GM19463 (cell line): ENCODE measurements around the gene NFIA.

Source experiments
- ATAC-seq: cut with Tn5 transposase; IDR thresholded peaks from one replicate; pipeline ENCODE4 v1.9.1; 2021; ENCODE audit warnings: mild to moderate bottlenecking, moderate library complexity; ENCODE audit not compliant: unreplicated experiment

Gene NFIA

GRCh38 chr1:61143821-61144424, 61.6 kb downstream of the NFIA start:
- no peak for ATAC-seq

DNA sequence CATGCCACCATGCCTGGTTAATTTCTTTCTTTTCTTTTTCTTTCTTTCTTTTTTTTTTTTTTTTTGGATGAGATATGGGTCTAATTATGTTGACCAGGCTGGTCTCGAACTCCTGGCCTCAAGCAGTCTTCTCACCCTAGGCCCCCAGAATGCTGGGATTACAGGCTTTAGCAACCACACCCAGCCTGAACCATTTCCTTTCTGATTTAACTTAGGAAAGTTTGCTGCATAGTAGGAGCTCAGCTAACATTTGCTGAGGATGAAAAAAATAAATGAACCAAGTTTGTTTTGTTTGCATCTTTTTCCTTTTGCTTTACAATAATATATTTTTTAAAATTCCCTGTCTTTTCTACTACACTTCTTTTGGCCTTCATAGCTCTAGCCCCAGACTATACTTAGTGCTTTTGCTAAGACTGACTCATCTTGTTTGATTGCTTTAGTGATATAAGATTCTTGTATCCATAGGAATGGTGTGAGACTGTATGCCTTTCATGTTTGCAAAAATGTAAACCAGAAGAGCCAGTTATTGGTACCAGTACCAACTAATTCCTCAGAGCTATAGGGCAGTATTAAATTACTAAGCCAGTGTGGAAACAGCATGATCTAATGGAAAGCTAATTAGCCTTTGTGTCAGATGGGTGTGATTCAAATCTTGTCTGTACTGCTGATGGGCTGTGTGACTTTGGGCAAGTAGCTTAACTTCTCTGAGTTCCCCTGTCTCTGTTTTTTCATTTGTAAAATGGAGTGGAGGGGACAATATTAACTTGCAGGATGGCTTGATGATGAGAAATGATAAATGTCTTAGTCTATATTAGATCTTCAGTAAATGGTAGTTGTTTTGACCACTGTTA, 66.9 kb downstream of the NFIA start:
- no peak for ATAC-seq

DNA sequence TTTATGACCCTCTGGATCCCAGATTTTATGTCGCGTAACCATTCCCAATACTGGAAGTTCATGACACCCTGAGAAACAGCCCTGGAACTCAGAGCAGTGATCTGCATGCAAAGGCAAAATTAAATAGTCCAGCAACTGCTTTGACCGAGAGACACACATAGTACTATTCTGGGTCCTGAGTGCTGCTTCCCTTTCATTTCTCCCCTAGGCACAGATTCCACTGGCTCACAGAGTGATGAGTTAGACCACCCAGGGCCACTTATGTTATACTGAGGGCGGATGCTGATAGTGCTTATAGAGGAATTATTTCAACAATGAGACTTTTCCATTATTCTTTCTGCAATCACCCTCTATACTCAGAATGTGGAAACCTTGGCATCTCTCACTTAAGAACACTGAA, 69.2 kb downstream of the NFIA start:
- ATAC-seq, result no peak

- no peak for ATAC-seq
These were observed 69.7 kb downstream of the NFIA start for GRCh38 chr1:61152066-61152465.

DNA sequence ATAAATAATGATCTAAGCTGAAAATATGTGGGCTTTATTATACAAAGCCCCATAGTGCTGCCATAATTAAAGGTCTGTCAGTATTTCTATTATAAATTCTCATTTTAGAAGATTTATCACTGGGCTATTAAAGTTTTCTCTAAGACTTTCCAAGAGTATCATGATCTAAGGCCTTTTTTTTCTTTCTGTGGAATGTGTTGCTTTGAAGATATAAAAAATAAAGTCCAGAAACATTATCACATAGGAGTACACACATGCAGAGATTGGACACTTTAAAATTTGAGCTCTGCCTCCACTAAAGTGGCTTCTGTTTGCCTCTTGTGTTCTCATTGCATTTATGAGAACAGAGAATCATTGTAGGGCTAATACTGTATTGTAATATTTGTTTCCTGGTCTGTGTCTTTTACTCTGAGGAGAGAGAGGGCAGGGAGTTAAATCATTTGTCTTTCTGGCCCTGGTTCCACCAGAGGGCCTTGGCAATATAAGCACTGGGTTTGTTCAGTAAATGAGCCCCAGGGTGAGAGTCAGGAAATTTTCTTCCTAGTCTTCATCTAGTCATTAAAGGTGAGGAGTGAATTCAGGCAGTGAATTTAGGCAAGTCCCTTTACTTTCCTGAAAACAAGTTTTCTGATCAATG, 70.2 kb downstream of the NFIA start:
- ATAC-seq, result no peak

GRCh38 chr1:61156576-61157467, 74.5 kb downstream of the NFIA start:
- ATAC-seq, result no peak

GRCh38 chr1:61157468-61157987, 75.2 kb downstream of the NFIA start:
- ATAC-seq, result no peak

DNA sequence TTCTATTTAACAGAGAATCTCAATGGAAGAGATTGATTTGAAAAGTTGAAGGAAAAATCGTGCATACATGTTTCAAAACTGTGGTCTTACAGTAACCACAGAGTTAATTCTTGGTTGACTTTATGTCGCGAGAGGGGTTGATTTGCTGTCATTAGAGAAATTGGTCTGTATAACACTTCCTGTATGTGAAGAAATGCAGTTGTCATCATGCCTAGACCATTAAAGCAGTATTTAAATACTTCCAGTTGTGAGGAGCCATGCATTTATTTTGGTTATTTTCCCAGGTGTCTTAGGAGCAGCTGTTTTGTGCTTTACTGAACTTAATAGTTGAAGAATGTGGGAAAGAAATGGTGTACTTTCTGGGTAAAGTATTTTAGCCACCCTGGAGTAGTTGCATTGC, 76.2 kb downstream of the NFIA start:
- ATAC-seq, result no peak

GRCh38 chr1:61160526-61160925, 78.2 kb downstream of the NFIA start:
- no peak for ATAC-seq

DNA sequence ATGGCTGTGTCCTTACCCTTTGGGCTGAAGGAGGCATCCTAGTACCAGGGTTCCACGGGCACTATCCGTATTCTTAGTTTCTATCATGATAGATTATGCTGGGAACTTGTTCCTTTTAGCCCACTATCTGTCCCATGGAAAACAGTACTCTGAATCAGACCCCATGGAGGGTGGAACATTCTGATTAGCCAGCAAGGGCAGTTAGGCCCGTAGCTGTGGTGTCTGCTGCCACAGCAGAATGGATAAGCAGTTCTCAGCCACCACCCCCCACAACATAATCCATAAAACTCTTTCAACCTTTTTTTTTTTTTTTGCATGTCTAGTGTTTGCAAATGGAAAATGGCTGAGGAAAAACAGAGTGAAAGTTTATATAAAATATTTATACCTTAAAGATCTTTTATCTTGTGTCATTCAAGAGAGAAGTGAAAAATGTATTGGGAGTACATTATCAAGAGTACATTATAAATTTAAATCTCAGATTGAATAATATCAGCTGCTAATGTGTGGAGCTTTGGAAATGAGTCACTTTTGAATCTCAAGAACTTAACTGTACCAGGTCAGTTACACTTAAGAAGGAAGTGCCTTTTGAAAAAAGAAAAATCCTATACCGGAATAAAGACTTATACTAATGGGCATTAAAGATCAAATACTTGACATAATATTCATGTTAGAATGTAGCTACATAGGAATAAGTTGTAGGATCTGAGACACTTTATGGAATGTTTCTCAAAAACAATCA, 80.3 kb downstream of the NFIA start:
- no peak for ATAC-seq

DNA sequence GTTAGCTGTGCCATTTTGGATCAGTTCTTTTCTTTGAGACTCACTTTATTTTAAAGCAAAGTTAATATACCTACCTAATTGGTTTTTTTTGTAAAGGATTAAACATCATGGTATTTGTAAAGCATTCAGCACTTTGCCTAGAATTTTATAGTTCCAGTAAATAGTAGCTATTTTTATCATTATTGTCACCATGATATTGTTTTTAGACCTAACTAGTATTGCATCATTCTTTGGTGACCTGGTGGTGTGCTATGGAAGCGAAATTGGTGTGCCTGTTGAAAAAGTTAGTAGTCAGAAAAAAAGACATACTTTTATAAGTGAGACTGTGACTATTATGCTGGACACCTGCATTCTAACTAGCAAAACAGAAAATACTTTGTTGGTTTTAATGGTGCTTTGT, 81.0 kb downstream of the NFIA start:
- no peak for ATAC-seq

GRCh38 chr1:61165402-61165801, 83.0 kb downstream of the NFIA start:
- ATAC-seq, result no peak

- ATAC-seq, result no peak
These were observed 84.9 kb downstream of the NFIA start for GRCh38 chr1:61167309-61167708.

DNA sequence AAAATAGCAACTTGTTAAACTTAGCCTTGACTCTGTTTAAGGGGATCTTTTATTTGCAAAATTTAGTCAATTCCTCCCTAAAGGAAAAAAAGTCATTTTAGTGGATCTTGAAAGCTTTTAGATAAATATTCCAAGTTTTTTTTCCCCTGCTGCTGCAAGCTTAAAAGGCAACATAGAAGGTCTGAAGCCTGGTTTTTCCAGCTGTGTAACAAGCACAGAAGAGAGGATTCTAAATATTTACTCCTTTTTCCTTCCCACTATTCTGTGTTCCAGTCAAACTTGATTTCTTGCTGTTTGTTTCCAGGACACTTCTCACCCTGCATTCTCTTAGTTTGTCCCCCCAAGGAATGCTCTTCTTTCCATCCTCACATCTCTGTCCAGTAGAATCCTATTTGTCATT, 86.7 kb downstream of the NFIA start:
- ATAC-seq, result no peak

DNA sequence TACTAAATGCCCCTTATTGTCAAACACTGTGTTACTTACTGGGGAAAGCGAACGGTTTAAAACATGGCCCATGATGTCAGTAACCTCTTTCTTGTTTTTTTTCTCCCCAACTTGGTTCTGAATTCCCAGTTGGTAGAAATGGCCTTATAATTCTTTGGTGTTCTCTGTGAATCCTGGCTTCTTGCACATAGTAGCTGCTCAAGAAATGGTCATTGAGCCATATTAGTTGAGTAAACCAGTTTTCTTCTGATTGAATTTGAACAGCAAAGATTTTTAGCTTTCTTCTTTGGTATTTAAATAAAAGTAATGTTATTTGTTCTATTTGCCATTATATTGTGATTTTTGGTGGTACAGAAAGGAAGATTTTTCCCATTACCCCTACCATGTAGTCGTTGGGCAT, 87.3 kb downstream of the NFIA start:
- no peak for ATAC-seq

- no peak for ATAC-seq
These were observed 88.2 kb downstream of the NFIA start for GRCh38 chr1:61170328-61171238.

DNA sequence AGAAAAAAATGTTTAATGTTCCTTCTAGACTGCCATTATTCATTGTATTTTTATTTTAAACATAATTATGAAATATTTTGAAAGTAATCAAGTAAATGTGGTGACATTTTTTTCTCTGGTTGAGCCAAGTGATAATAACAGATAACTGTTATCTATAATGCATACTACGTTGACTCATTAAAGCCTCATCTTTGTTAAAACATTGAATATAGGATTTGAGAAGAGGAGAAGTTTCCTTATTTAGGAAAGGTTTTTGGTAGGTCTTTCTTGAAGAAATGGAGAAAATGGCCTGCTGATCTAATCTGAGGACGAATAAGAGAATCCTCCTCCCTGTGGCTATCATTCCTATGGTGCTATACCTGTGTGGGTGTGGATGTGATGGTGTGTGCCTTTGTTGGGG, 89.0 kb downstream of the NFIA start:
- no peak for ATAC-seq

GRCh38 chr1:61171974-61172373, 89.6 kb downstream of the NFIA start:
- ATAC-seq, result no peak

DNA sequence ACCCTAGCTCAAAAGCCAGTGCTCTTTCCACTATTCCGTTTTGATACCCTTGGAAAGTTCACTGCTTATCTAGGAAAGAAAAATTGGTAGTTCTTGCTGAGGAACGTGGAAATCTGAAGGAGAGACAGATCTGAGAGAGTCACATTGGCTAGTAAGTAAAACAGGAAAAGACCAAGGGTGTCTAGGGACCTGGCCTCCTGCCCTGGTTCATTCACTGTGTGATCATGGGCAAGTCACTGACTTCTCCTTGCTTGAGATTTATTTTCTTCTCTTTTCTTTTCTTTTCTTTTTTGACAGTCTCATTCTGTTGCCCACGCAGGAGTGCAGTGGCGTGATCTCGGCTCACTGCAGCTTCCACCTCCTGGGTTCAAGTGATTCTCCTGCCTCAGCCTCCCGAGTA, 90.8 kb downstream of the NFIA start:
- ATAC-seq, result no peak
